HG03045 (cell line): ENCODE results near the gene MAF.

Source experiments
- ATAC-seq: cut with Tn5 transposase; IDR thresholded peaks from one replicate; pipeline ENCODE4 v1.9.1; 2021; ENCODE audit warnings: mild to moderate bottlenecking, moderate library complexity; ENCODE audit not compliant: unreplicated experiment

Gene MAF

DNA sequence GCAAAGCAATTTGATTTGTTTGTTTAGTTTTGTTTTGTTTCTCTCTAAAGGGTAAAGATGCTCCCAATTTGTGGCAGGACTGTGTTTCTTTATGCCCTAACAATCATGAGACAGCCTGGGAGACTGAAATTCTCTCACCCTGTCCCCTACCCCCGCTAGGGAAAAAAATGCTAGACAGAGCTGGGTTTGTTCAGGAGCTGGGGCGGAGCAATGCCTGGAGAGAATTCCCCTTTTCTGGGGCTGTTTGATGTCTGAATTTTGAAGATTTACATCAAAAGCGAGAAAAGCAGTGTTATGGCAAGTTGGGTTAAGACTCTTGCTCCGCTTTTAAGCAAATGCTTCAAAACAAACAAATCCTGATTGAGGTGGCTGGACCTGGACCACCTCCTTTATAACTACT lies 8.4 kb downstream of the MAF start:
- ATAC-seq, result no peak

DNA sequence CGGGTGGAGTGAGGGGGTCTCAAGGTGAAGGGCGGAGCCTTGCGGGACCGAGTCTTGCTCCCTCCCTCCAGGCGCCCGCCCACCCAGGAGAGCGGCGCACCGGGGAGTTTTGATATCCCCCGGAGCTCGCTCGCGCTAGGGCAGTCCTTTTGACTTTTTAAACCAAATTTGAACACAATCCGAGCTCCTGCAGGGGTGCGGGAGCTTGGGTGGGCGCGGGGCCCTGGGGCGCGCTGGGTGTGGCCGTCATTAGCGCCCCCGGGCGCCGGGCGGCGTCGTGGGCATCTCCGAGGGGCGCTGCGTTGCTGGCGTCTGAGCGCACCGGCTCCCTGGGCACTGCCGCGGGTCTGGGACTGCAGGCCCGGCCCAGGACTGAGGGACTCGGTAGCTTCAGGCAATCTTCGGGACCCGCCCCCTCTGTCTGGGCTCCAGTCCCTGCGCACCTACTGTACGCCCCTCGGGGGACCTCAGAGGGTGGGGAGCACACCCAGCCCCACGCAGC lies 10.9 kb downstream of the MAF start:
- no peak for ATAC-seq

DNA sequence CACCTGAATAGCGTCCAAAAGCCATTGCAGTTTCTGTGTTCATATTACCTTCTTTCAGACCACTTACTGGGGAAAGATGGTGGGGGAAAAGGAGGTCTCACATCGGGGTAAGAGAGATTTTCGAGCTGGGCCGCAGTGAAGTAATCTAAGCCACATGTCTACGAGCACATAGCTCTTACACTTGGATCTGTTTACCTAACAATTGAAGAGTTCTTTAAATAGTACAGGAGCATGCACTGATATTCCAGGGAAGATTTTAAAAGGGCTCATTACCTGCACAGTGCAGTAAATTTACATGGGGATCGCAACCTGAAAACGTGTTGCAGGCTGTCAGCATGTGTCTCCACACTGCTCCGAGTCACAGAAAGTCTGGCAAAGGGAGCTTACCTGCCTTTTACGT lies 12.6 kb downstream of the MAF start:
- no peak for ATAC-seq

DNA sequence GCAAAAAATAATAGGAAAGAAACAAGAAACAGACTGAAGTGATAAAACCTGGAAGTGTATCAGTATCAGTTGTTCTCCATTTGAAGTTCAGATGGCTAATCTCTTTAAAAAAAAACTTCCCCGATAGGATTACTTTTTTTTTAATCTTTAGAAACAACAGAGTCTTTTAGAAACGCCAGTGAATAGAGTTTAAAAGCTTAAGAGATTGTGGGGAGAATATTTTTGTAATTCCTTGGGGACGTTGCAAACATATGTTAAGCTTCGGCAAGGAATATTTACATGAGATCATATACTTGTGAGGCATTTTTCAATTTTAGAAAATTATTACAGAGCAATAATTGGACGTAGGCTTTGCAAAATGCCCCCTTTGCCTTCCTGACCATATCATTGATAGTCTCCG lies 13.2 kb downstream of the MAF start:
- no peak for ATAC-seq

DNA sequence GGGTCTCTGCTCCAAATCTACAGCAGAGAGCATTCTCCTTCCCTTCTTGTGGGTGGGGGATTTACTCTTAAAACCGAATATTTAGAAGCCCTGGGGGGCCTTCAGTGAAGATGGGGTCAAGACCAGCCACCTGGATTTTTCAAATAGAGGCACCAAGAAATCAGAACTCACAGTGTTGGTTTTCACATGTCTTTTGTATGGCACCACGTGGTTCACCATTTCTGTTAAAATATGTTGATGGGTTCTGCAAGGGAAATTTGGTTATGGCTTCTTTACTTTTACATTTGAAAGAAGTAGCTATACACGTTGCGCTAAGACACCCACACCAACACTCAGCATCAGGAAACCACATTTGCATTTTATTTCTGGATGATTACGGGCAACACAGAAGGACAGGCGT lies 17.7 kb downstream of the MAF start:
- no peak for ATAC-seq

DNA sequence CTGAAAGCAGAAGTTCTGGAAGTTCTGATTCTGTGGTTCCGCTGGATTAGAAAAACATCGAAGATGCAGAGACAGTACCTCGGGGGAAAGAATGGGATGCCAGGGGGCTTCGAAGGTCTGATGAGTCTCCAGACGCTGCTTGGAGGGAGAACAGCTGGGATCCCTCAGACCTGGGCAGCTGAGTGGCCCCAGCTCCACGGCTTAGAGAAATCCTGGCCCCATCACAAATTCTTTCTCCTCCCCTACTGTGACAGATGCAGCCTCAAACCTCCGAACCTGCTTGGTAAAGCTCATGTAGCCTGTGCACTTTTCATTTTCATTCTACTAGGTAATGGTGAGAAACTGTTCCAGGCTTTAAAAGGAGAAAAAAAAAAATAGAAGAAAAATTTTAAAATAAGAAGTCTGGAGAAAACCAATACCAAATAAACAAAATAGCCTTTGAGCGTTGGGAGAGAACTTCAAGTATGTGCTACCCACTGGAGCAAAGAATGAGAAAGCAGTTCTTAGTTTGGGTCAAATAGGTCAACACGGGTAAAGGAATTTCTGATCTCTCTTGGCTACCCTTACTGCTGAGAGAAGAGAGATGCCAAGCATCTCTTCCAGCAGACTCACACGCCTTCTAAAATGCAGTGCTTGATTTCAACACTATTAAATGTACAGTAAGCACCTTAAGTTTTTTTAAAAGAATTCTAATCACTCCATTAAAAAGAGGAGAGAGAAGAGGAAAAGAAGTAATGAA lies 19.9 kb downstream of the MAF start:
- no peak for ATAC-seq

DNA sequence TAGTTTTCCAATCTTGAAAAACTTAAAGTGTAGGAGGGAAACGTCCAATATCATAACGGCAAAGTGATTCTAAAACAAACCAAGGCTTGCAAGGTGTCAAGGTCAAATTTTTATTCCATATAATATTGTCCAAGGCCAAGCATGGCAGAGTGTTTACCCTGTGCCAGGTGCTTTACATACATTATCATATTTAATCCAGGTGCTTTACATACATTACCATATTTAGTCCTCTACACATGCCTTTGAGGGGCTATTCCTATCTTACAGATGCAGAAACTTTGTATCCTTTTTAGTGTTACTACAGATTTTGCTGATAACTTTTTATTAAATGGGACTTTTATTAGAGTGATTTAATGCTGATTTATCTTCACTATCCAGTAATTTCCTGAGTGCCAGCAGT lies 23.9 kb downstream of the MAF start:
- no peak for ATAC-seq

DNA sequence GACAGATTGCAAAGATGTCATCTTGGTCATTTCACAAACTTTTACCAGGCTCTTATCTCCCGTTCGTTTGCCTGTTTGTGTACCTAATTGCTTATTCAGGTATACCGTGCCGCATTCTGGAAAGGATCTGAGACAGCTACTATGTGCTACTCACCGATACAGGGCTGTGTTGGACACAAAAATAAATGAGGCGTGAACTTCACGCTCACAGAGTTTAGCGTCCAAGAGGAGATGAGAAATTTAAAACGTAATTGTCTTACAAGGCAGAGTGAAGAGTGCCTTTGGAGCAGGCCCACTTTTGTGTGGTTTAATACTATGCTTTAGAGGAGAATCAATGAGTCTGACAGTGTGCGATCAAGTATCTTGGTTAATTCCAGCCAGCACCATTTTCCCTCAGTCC lies 26.7 kb downstream of the MAF start:
- ATAC-seq, result no peak

DNA sequence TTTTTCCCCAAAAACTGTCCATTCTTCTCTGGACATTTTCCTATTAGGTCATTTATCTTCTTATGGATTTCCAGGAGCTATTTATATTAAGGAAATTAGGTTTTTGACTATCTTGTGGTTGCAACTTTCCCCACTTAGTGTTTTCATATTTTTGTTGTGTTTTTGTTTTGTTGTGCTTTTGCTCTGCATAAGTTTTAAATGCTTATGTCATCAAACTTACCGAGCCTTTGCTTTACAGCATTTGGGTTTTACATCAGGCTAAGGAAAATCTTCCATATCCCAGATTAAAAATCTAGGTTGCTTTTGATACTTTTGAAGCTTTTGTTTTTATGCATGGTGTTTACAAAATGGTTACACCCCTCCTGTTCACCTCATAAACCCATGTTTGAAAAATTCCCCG lies 27.5 kb downstream of the MAF start:
- ATAC-seq, result no peak

DNA sequence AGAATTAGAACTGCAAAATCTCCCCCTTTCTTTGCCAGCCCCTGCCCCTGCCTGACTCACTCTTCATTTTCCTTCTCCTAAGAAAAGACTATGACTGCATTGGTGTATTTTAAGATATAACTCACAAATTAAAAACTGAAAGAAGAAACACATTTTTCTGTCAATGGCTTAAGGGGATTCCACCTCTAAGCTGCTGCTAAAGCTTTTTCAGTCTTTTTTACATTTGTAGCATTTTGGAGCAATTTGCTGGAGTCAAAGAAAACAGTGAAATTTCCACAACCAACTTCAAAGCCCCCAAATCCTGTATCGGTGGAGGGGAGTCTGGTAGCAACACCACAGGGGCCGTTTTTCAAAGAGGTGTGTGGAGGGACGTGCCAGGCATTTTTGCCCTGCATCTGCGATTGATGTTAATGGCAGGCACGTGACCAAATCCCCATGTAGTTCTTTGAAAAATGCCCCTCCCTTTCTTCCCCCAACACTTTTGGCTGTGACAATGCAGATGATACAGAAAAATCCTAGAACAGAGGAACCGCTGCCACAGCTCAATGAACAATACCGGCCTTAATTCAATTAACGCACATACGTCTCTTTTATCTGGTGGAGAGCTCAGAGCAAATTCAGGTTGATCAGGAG lies 28.5 kb downstream of the MAF start:
- ATAC-seq, result no peak

DNA sequence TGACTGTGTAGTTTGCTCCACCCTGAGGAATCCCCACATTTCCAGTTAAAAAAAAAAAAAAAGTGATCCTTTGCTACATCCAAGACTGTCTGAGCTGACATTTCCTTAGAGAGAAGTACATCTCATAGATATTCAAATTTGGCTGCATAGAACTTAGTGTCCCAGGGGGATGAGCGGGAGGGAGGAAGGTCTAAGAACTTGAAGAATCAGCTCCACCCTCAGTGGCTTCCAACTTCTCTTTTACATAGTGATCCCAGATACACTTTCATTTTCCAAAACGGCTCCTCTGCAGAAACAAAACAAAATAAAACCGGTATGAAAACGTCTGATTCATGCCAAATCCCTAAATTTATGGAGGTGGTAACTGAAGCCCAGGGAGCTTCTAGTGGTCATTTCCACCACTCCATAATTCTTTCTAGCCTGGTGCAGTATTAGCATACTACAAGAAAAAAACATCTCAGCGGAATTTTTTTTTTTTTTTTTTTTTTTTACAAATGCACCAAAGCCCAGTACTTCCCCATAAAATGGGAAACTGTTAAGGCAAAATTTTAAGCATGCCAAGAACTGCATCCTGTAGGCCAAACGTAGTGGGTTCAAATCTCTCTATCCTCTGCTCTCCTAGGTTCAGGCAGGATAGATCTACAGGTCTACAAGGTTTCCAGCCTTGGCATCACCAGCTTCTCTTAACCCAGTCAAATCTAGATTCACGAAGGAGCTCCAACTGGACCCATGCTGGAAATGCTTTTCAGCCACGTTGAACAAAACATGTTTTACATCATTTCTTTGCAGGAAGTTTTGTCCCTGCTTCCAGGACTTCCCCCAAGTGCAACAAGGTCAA lies 29.3 kb downstream of the MAF start:
- ATAC-seq, result no peak

DNA sequence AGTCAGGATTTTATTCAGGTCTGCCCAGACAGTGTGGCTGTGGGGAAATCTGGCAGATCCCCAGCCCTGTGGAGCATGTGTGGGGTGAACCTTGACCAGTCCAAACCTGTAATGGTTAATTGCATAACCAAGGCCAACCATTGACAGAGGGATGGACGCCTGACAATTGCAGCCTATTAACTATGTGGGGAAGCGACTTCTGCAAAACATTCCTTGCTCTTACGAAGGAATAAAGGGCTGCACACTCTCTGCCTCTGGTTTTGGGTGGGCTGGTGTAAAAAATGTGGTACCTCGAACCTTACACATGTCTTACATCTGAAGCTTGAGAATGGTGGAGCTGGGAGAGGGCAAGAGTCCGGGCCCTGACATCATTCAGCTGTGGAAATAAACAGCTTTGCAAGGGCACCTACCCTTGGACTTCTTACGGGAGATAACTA lies 35.8 kb downstream of the MAF start:
- no peak for ATAC-seq

DNA sequence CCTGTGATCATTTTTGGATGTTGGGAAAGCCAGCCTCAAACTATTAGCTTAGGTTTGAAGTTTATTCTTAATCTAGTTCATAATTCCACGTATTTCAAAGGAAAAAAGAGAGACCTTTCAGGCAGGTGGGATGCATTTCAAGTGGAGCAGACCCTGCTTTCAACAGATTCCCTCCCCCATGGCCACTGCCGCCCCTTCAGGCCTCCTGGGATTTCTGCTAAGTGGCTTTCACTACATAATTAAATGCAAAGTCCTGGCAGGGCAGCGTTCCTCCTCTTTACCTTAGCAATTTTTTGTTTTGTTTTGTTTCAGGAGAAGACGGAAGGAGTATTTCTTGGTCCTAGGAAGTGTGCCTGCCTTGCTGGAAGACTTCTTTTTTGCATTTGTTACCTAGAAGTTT lies 36.6 kb downstream of the MAF start:
- no peak for ATAC-seq

DNA sequence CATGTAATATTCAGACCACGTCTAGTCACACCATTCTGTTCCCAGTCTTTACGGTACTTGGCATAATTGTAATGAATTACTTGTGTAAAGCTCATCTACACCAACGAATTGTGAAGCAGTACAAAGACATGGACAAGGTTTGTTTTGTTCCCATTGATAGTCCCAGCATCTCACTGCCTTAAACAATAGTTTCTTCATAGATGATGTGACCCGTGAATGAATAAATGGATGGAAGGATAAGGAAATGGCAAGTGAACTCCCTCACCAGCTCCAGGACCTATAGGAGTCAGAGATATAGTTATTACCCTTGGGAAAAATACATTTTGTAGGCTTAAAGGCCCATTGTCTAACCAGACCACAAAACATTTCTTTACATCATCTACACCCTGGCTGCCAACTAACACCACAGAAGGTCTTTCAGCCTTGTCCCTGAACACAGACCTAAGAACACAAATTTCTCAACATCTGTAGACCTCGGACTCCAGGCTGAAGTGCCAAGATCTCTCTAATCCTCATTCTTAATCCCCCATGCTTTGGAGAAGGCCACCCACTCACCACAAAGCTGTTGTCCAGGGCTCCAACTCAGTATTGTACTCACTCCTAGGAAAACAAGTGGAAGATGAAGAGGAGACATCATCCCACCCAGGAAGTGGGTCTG lies 38.2 kb downstream of the MAF start:
- ATAC-seq, result no peak

DNA sequence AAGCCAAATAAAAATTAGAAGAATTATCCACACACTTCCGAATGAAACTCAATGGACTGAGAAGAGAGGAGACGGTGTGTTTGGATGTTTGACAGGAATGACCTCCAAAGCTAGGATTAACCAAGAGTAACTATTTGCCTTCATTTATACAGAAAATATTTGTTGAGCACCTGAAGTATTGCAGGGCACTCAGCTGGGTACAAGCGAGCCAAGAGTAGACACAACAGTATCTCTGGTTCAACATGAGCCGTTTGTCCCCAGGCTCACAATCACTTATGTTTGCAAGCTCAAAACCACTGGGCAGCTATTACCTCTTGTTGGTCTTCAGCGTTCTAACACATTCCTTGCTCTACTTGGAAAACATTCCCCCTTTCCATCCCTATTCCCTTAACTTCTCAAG lies 38.8 kb downstream of the MAF start:
- ATAC-seq, result no peak

DNA sequence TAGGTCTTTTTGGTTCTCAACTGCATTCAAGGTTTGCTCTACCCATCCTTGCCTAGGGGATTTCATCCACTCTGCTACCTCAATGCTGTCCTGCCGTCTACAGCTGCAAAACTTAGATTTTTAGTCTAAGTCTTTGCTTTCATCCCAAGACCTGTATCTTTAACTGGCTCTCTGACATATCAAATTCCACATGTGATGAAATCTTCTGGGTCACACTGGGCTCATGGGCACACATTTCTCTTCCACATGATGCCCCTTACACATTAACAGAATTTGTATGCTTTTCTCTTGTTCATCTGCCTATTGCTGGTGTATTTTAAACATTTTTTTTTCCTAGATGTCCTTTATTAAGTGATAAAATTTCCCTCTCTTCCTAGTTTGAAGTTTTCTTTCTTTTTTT lies 39.6 kb downstream of the MAF start:
- no peak for ATAC-seq

DNA sequence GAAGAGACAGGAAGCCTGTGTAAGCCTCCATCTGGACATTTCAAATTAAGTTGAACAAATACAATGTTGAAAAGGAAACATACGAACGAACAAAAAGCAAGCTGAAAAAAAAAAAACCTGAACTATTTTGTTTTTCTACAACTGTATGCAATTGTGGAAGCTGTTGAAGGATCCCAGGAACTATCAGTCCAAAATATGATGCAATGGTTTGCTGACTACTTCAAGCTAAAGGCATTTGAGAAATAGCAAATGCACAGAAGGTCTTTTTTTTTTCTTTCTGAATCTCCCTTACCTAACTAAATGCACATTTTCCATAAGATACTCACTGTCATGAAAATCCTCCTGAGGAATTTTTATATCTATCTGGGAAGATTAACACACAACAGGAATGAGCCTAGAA lies 40.2 kb downstream of the MAF start:
- no peak for ATAC-seq

DNA sequence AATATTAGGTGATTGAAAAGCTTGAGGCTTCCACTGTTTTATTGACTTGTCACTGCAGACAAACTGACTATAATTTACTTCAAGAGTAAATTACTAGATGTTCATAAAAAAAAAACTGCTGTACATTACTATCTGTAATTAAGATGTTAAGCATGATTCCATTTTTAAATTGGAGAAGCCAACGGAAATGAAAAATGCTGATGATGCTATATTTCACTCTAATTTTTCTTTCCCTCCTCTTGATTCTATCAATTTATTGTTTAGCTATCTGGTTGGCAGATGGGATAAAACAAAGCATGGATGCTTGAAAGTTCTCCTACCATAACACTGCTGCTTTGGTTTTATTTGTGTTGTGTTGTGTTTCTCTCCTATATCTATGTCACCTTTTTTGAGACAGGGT lies 41.0 kb downstream of the MAF start:
- ATAC-seq, result no peak

DNA sequence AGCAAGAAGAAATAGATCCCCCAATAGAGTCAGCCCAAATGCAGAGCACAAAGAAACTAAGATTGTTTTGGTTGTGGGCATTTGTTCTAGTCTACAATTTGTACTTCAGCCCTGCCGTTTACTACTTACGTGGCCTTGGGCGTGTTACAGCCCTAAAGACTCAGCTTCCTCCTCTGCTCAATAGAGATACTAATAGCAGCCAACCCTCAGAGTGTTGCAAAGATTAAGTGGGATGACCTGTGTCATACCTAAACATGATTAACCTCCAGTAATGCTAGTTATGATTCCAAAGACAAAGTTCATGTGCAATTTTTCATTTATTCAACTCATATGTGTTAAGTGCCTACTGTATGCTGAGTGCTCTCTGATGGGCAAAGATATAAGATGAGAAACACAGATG lies 43.1 kb downstream of the MAF start:
- no peak for ATAC-seq

DNA sequence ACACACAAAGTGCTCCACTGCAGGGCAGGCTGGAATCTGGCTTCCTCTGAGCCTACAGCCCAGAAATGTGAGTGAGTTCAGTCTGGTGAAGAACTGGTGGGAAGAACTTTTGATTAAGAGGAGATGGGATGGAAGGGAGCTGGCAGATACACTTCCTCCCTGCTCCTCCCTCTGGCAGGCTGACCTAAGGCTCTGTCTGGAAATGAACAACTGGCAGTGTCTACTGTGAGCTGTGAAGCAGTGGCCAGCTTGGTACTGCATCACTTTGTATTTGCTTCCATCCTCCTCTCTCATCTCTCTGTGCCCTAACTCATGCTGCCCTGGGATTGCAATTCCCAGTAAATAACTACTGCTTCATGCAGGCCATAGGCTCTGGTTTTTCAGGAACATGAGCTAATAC lies 45.6 kb downstream of the MAF start:
- ATAC-seq, result no peak

DNA sequence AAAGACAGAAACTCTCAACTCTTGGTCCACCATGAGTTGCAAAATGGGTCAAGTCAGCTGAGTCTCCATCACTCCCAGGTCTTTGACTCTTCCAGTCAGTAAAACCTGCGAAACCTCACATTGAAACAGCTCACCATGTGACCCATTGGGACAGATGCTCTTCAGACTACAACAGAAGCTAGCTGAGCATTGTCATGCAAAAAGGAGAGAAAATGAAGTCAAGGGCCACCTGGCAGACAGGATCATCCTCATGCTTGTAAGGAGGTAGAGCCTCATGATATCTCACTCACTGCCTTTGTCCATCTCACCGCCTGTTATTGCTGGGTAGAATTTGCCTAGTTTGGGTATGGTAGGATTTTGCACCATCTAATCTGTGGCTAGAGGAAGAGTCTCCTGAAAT lies 50.2 kb downstream of the MAF start:
- no peak for ATAC-seq
